ENCODE results near the gene DUS1L.

GRCh38 chr17:82017612-82018151 is 47.9 kb downstream of the DUS1L start:
- no peak for TF ChIP-seq CTCF (IDR thresholded peaks at IDR 0.05)
- TF ChIP-seq POLR2AphosphoS5 (IDR thresholded peaks at IDR 0.05; ENCODE audit: insufficient read depth in 1 of 2, low read depth in 1 of 2): no peak
- TF ChIP-seq POLR2A (IDR thresholded peaks at IDR 0.05): no peak
